Right forelimb (tissue), 1 donor: ENCODE results near the gene ZSWIM3.
"Not testable (repeated sequence)": the region's sequence is repeated elsewhere in the genome, so short reads cannot be mapped to it uniquely, and the experiment has no call there.

Experiments used
- DNase-seq: peaks from one replicate; pipeline ENCODE4 v3.0.0-alpha.2; 2018

Gene ZSWIM3

GRCh38 chr20:45857114-45857881 is at the start of gene ZSWIM3, which contains the start of gene ACOT8:
Gene ZSWIM3 (plus strand): TSS chr20:45857614. CDS start chr20:45857826, 212 bp downstream.
Gene ACOT8 (minus strand): TSS chr20:45857392. CDS start chr20:45857315, 77 bp downstream.
- DNase-seq: peak; percentile 94

- DNase-seq: no peak
Observed at GRCh38 chr20:45810191-45810970, 47.0 kb upstream of the ZSWIM3 start.

GRCh38 chr20:45812157-45813005 is 45.0 kb upstream of the ZSWIM3 start, which contains the start of gene UBE2C:
Gene UBE2C (plus strand): TSS chr20:45812644. CDS start chr20:45812696, 52 bp downstream.
- peak; percentile 96 for DNase-seq

GRCh38 chr20:45813006-45813340 is 44.4 kb upstream of the ZSWIM3 start:
- no peak for DNase-seq

GRCh38 chr20:45813489-45813888 is 43.9 kb upstream of the ZSWIM3 start:
- DNase-seq: no peak

- no peak for DNase-seq
Observed at GRCh38 chr20:45814314-45814713, 43.1 kb upstream of the ZSWIM3 start.

- no peak for DNase-seq
Observed at GRCh38 chr20:45816951-45817350, 40.5 kb upstream of the ZSWIM3 start.

GRCh38 chr20:45817376-45818194 is 39.8 kb upstream of the ZSWIM3 start:
- no peak for DNase-seq

GRCh38 chr20:45818239-45818638 is 39.2 kb upstream of the ZSWIM3 start:
- DNase-seq: no peak

GRCh38 chr20:45819466-45819865 is 37.9 kb upstream of the ZSWIM3 start:
- DNase-seq: no peak

GRCh38 chr20:45821947-45822346 is 35.5 kb upstream of the ZSWIM3 start:
- no peak for DNase-seq

- DNase-seq: no peak
Observed at GRCh38 chr20:45822857-45823256, 34.6 kb upstream of the ZSWIM3 start.

- no peak for DNase-seq
Observed at GRCh38 chr20:45823949-45824835, 33.2 kb upstream of the ZSWIM3 start.

GRCh38 chr20:45826381-45827019 is 30.9 kb upstream of the ZSWIM3 start:
- no peak for DNase-seq

GRCh38 chr20:45827030-45827652 is 30.3 kb upstream of the ZSWIM3 start, which contains the start of gene TNNC2:
Gene TNNC2 (minus strand): TSS chr20:45827312. CDS start chr20:45827248, 64 bp downstream.
- DNase-seq: no peak

- no peak for DNase-seq
Observed at GRCh38 chr20:45827712-45828111, 29.7 kb upstream of the ZSWIM3 start.

- DNase-seq: peak; percentile 70
Observed at GRCh38 chr20:45828589-45828988, 28.8 kb upstream of the ZSWIM3 start.

GRCh38 chr20:45829673-45830106 is 27.7 kb upstream of the ZSWIM3 start:
- DNase-seq: not testable (repeated sequence)

- no peak for DNase-seq
Observed at GRCh38 chr20:45832619-45833018, 24.8 kb upstream of the ZSWIM3 start.
